ENCODE data around the gene CREG2. TPM values are rescaled to one million over a fixed set of nuclear protein-coding genes. Genes with fewer than 3 reads are reported as not detected.
A peak's percentile ranks its signal among the peaks of the same experiment; 100 is the strongest.

Gene CREG2
- total RNA-seq, 4 donors from 2014 or later, result under 0.01 to 0.16 TPM; not detected in 2

DNA sequence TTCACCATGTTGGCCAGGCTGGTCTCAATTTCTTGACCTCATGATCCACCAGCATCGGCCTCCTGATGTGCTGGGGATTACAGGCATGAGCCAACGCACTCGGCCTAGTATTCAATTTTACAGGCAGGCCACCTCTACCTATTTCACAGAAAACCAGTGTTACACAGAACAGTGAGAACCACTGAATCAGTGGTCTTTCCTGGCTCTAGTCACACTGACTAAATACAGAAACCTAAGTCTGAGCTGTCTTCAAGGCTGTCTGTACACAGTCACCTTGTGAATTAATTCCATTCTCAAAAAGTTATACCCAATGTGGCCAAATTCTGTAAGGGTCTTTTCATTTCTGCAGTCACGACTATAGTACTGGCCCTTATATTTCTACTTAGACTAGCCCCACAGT, 82.3 kb downstream of the CREG2 start:
- H3K27me3 ChIP-seq, result no peaks in the 10 kb centered on the region
- intact Hi-C loops (cut with DNase I; ENCODE audit: low total_unique reads) (no loop called here), in situ Hi-C loops (cut with MboI; ENCODE audit: low pct_ligation_motif_present in 1 of 4, low pct_unique_long_range_greater_than_20kb in 1 of 4, low sequenced_read_pairs in 3 of 4) (no loop called here)
- peak overlapping the region in 1 of 4 donors; percentile 78 for H3K4me3 ChIP-seq
- DNase-seq, result no peak
- no peak for TF ChIP-seq POLR2AphosphoS5 (IDR thresholded peaks at IDR 0.05)
- TF ChIP-seq EP300 (IDR thresholded peaks at IDR 0.05; ENCODE audit: low read depth), result no peak
- TF ChIP-seq, protein P1, sequence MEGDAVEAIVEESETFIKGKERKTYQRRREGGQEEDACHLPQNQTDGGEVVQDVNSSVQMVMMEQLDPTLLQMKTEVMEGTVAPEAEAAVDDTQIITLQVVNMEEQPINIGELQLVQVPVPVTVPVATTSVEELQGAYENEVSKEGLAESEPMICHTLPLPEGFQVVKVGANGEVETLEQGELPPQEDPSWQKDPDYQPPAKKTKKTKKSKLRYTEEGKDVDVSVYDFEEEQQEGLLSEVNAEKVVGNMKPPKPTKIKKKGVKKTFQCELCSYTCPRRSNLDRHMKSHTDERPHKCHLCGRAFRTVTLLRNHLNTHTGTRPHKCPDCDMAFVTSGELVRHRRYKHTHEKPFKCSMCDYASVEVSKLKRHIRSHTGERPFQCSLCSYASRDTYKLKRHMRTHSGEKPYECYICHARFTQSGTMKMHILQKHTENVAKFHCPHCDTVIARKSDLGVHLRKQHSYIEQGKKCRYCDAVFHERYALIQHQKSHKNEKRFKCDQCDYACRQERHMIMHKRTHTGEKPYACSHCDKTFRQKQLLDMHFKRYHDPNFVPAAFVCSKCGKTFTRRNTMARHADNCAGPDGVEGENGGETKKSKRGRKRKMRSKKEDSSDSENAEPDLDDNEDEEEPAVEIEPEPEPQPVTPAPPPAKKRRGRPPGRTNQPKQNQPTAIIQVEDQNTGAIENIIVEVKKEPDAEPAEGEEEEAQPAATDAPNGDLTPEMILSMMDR (IDR thresholded peaks at IDR 0.05), result no peak
- no peak for TF ChIP-seq POLR2A (IDR thresholded peaks at IDR 0.05)
- peak overlapping the region in 1 of 4 donors; percentile 93 for H3K27ac ChIP-seq
- 75 to 90% methylated on average over 2 to 4 of the region's 4 CpGs for WGBS, 2 donors (ENCODE audit: low coverage in 1 of 2)
- peaks cover 11 to 64% (median 32%) of the 10 kb centered on the region in 4 donors for H3K4me1 ChIP-seq
- H3K36me3 ChIP-seq, result no peaks in the 10 kb centered on the region
- no peaks in the 10 kb centered on the region for H3K9me3 ChIP-seq

DNA sequence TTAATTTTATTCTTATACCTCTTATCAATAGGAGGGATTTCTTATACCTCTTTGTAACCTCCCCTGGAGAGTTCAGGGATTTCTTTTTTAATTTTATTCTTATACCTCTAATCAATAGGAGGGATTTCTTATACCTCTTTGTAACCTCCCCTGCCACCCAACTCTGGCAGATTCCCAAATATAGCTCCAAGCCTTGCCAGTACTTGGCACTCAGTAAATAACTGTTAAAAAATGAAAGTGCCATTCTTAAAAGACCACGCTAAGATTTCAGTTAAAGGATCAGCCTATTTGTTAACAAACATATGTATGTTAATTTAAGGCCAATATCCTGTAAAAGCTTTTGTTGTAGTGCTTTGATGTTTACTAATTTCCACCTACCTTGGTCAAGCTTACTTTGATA, 83.6 kb downstream of the CREG2 start:
- no peak for TF ChIP-seq POLR2A (IDR thresholded peaks at IDR 0.05)
- TF ChIP-seq POLR2AphosphoS5 (IDR thresholded peaks at IDR 0.05), result no peak
- no peak for TF ChIP-seq EP300 (IDR thresholded peaks at IDR 0.05; ENCODE audit: low read depth)
- TF ChIP-seq, protein P1 (IDR thresholded peaks at IDR 0.05), result no peak
- in situ Hi-C loops (cut with MboI; ENCODE audit: low pct_ligation_motif_present in 1 of 4, low pct_unique_long_range_greater_than_20kb in 1 of 4, low sequenced_read_pairs in 3 of 4), result no loop called here
- DNase-seq, result no peak
- Histone ChIP-seq H3K9me3 (no peaks in the 10 kb centered on the region), H3K27me3 (no peaks in the 10 kb centered on the region), H3K4me1 (peaks cover 11 to 68% (median 28%) of the 10 kb centered on the region in 4 donors), H3K27ac (no peak overlapping the region), H3K4me3 (no peak overlapping the region), H3K36me3 (no peaks in the 10 kb centered on the region)
- intact Hi-C loops (cut with DNase I; ENCODE audit: low total_unique reads), result no loop called here
- 65% methylated on average over 1 of the region's 1 CpG; no CpG with 5 or more reads in 1 of the 2 donors for WGBS, 2 donors (ENCODE audit: low coverage in 1 of 2)

DNA sequence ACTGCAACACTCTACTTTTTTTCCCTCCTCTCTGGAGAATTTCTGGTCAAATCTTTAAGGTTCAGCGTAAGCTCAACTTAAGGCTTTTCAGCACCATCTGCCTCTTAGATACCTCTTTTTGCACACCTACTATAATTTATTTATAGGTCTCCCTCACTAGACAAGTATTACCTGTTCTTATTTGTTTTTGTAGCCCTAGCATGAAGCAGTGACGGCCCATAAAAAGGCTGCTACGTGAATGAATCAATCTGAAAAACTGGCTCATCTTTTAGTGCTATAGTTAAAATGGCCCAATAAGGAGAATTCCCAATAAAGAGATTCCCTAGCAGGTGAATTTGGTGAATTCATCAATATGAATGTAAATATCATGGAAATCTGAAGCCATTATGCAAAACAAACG, 85.3 kb downstream of the CREG2 start:
- Histone ChIP-seq H3K9me3 (no peaks in the 10 kb centered on the region), H3K27me3 (no peaks in the 10 kb centered on the region), H3K36me3 (no peaks in the 10 kb centered on the region), H3K27ac (no peak overlapping the region), H3K4me3 (no peak overlapping the region), H3K4me1 (peaks cover 11 to 74% (median 27%) of the 10 kb centered on the region in 4 donors)
- intact Hi-C loops (cut with DNase I; ENCODE audit: low total_unique reads) (no loop called here), in situ Hi-C loops (cut with MboI; ENCODE audit: low pct_ligation_motif_present in 1 of 4, low pct_unique_long_range_greater_than_20kb in 1 of 4, low sequenced_read_pairs in 3 of 4) (no loop called here)
- 58 to 64% methylated on average over 4 of the region's 4 CpGs for WGBS, 2 donors (ENCODE audit: low coverage in 1 of 2)
- DNase-seq, result no peak
- TF ChIP-seq POLR2AphosphoS5 (IDR thresholded peaks at IDR 0.05) (no peak), EP300 (IDR thresholded peaks at IDR 0.05; ENCODE audit: low read depth) (no peak), POLR2A (IDR thresholded peaks at IDR 0.05) (no peak)
- TF ChIP-seq, protein P1 (IDR thresholded peaks at IDR 0.05), result no peak

DNA sequence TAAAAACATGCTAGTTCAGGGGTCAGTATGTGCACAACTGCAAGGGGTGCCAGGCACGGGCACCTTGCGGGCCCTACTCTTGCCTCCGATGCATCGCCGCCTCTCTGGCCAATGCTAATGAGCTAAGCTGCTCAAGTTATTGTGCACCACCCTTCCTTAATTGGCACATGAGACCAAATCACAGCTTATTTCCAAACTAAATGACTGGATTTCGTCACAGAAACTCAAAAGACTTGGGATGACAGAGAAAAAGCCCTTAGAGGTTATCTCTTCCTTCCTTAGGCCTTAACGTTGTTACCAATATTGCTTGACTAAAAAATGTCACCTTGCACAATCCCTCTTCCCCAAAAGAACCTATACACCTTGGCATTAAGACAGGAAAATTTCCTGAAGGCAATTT, 86.5 kb downstream of the CREG2 start:
- no peak overlapping the region for H3K27ac ChIP-seq
- H3K9me3 ChIP-seq, result no peaks in the 10 kb centered on the region
- TF ChIP-seq EP300 (IDR thresholded peaks at IDR 0.05; ENCODE audit: low read depth), result no peak
- TF ChIP-seq POLR2A (IDR thresholded peaks at IDR 0.05), result no peak
- no peak for TF ChIP-seq POLR2AphosphoS5 (IDR thresholded peaks at IDR 0.05)
- TF ChIP-seq, protein P1 (IDR thresholded peaks at IDR 0.05), result no peak
- H3K4me1 ChIP-seq, result peaks cover 3 to 73% (median 18%) of the 10 kb centered on the region in 4 donors
- no peak for DNase-seq
- WGBS, 2 donors (ENCODE audit: low coverage in 1 of 2), result 43 to 72% methylated on average over 1 to 7 of the region's 7 CpGs
- no peaks in the 10 kb centered on the region for H3K27me3 ChIP-seq
- intact Hi-C loops (cut with DNase I; ENCODE audit: low total_unique reads) (no loop called here), in situ Hi-C loops (cut with MboI; ENCODE audit: low pct_ligation_motif_present in 1 of 4, low pct_unique_long_range_greater_than_20kb in 1 of 4, low sequenced_read_pairs in 3 of 4) (no loop called here)
- no peaks in the 10 kb centered on the region for H3K36me3 ChIP-seq
- H3K4me3 ChIP-seq, result no peak overlapping the region

Data from transverse colon (tissue), 4 donors.